ENCODE measurements around the gene NDUFV1.
"Not testable (repeated sequence)": the region's sequence is repeated elsewhere in the genome, so short reads cannot be mapped to it uniquely, and the experiment has no call there.

Gene NDUFV1

DNA sequence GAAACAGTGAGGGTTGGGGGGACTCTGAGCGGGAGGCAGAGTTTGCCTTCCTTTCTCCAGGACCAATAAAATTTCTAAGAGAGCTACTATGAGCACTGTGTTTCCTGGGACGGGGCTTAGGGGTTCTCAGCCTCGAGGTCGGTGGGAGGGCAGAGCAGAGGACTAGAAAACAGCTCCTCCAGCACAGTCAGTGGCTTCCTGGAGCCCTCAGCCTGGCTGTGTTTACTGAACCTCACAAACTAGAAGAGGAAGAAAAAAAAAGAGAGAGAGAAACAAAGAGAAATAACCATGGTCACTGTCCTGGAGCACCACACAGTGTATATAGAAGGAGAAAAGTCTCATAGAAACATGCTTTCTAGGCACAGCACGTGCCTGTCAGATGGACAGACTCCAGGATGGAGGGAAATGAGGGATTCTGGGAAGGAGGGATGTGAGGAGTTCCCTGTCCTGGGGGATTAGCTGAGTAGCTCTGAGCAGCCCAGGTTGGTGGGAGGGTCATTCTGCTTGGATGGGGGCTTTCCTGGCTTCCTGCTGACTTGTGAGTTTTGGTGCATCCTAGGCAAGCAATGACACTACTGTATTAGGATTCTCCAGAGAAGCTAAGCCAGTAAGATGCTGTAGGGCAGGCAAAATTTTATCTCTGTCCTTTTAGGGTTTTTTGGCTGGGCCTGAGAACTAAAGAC is 20.0 kb upstream of the NDUFV1 start:
- DNase-seq (ENCODE audit: low read depth in 3 of 3), result no peak

DNA sequence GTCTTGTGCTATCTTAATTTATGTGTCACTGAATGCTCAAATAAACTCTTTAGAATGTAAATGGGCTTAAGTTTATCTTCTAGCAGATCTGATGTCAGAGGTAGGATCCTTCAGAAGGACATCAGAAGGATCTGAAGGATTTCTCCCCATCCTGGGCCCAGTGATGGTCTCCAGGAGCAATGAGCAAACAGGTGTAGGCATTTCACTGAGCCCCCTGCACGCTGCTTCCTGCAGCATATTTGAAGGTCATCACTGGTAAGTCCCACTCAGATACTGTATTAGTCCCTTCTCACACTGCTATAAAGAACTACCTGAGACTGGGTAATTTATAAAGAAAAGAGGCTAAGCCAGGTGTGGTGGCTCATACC is 18.6 kb upstream of the NDUFV1 start:
- DNase-seq (ENCODE audit: low read depth in 3 of 3), result no peak

DNA sequence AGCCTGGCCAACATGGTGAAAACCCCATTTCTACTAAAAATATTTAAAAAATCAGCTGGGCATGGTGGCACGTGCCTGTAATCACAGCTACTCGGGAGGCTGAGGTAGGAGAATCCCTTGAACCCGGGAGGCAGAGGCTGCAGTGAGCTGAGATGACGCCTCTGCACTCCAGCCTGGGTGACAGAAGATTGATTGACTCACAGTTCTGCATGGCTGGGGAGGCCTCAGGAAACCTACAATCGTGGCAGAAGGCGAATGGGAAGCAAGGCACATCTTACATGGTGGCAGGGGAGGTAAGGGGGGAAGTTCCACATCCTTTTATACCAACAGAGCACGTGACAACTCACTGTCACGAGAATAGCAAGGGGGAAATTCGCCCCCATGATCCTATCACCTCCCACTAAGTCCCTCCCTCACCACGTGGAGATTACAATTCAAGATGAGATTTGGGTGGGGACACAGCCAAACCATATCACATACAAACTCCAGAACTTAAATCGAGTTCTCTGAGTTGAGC is 17.8 kb upstream of the NDUFV1 start:
- DNase-seq (ENCODE audit: low read depth in 3 of 3), result not testable (repeated sequence)

DNA sequence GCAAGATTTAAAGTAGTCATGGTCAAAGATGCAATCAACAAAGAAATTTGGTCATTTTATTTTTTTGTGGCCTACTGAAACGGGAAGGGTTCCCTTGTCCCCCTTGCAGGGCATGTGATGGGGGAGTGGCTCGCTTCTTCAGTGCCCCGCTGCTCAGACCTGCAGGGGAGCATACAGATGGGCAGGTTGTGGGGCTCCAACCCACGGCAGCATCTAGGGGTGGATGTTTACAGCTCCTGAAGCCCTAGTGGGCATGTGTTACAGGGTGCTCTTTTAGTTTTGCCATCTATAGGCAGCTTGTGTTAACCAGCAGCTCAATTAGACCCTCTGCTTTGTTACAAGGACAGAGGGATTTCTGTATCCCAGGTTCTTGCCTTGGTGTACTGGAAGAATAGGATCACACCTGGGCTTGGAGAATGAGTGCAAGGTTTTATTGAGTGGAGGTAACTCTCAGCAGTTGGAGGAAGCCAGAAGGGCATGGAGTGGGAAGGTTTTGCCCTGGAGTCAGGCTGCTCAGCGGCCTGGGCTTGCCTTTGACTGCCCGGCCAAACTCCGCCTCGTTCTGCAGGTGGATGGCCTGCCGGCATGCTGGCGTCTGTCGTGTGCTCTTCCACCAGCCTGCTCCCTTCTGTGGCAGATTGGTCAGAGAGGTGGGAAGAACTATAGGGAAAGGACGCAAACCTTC is 13.7 kb upstream of the NDUFV1 start:
- no peak for DNase-seq (ENCODE audit: low read depth in 3 of 3)

DNA sequence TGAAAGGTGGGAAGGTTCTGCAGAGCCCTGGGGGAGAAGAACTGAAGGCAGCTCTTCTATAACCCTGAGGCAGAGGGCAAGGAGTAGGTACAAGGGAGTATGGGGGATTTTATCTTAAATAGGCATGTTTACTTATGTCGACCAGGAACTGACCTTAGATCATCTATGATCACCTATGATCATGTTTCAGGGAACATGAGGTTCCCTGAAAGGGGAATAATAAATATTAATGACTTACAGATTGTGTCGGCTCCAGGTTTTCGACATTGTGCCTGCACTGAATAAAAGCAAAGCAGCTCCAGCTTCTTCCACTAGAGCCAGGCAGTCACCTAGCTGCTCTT is 13.2 kb upstream of the NDUFV1 start:
- no peak for DNase-seq (ENCODE audit: low read depth in 3 of 3)

DNA sequence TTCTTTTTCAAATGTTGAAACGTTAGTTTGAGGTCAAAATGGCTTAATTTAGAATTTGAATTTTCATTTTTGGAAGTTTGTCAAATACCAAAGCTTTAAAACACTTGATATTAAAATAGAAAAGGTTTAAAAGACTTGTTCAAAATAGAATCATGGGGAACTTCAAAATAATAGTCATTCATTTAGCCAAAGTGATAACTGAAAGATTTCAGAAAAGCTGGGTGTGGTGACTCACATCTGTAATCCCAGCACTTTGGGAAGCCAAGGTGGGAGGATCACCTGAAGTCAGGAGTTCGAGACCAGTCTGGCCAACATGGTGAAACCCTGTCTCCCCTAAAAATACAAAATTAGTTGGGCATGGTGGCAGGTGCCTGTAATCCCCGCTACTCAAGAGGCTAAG is 12.3 kb upstream of the NDUFV1 start:
- DNase-seq (ENCODE audit: low read depth in 3 of 3), result no peak

DNA sequence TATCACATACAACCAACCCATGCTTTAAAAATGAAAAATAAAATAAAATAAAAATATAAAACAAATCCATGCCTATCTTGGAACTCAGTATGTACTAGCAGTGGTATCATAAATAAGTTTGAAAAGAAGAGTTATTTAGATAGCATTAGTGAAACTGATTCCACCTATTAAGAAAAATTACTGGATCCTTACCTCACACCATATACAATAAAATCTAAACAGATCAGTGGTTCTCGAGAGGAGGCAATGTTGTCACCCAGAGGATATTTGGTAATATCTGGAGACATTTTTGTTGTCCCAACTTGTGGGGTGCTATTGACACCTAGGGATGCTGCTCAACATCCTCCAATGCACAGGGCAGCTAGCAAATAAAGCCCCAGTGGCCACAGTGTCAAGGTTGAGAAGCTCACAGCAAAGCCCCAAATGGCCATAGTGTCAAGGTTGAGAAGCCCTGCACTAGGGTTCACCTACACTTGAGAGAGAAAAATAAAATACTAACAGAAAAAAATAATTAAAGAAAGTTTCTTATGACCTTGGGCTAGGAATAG is 9.9 kb upstream of the NDUFV1 start:
- DNase-seq (ENCODE audit: low read depth in 3 of 3), result no peak

DNA sequence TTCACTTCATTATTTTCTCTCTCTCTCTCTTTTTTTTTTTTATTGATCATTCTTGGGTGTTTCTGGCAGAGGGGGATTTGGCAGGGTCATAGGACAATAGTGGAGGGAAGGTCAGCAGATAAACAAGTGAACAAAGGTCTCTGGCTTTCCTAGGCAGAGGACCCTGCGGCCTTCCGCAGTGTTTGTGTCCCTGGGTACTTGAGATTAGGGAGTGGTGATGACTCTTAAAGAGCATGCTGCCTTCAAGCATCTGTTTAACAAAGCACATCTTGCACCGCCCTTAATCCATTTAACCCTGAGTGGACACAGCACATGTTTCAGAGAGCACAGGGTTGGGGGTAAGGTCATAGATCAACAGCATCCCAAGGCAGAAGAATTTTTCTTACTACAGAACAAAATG is 9.3 kb upstream of the NDUFV1 start:
- not testable (repeated sequence) for DNase-seq (ENCODE audit: low read depth in 3 of 3)

DNA sequence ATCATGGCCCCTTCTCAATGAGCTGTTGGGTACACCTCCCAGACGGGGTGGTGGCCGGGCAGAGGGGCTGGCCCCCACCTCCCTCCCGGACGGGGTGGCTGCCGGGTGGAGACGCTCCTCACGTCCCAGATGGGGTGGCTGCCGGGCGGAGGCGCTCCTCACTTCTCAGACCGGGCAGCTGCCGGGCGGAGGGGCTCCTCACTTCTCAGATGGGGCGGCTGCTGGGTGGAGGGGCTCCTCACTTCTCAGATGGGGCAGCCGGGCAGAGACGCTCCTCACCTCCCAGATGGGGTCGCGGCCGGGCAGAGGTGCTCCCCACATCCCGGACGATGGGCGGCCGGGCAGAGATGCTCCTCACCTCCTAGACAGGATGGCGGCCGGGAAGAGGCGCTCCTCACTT is 8.8 kb upstream of the NDUFV1 start:
- not testable (repeated sequence) for DNase-seq (ENCODE audit: low read depth in 3 of 3)

DNA sequence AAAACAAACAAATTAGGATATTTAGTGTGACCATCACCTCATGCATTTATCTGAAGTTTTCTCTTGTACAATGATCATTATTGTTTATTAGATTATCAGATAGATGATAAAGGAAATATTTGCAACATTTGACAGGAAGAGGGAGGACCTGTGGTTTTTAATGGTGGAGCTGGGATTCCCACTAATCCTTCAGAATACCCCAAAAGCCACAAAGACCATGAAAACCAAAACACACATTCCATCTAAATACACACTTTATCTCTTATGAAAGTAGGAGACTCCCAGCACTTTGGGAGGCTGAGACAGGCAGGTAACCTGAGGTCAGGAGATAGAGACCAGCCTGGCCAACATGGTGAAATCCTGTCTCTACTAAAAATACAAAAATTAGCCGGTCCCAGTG is 7.6 kb upstream of the NDUFV1 start:
- no peak for DNase-seq (ENCODE audit: low read depth in 3 of 3)

DNA sequence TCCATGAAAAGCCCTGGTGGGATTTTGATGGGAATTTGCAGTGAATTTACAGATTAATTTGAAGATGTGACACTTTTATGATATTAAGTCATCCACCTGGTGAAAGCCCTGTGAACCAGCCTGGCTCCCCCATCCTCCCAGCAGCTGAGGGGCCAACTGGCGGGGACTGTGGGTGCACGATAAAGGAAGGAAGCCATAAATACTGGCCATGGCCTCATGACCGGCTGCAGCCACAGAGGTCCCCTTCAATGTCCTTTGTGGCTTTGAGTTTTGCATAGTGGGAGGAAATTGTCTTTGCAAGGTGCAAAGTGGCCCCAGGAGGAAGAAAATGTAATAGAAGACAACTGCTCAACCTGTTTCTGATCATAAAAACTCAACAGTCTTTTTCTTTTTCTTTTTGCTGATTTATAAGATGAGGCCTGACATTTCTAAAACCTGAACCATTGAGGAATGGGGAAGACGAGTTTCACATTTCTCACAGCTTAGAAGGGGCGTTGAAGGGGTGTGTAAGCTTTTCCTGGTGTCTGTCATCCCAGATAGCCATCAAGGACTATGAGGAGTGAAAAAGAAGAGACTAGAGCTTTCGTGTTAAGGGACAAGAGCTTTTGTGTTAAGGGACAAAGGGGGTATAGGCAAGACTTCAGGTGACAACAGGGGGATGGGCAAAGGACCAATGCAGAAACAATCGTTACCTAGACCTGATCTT is 6.3 kb upstream of the NDUFV1 start:
- no peak for DNase-seq (ENCODE audit: low read depth in 3 of 3)

DNA sequence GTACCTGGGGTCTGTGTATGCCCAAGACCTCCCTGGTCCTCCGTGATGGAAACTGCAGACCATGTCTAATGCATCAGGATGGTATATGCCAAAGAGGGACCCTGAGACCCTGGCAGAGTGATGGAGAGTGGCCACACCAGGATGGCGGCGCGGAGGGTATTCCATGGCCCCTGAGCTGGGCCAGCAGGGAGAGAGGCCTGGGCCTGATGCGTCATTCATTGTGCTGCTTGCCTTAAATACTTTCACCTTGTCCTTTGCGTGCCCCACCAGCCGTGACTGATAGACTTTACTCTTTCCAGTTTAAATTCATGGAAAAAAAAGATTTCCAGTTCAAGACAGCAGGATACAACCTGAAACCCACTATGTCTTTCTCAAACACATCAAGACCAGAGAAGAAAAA is 5.6 kb upstream of the NDUFV1 start:
- no peak for DNase-seq (ENCODE audit: low read depth in 3 of 3)

DNA sequence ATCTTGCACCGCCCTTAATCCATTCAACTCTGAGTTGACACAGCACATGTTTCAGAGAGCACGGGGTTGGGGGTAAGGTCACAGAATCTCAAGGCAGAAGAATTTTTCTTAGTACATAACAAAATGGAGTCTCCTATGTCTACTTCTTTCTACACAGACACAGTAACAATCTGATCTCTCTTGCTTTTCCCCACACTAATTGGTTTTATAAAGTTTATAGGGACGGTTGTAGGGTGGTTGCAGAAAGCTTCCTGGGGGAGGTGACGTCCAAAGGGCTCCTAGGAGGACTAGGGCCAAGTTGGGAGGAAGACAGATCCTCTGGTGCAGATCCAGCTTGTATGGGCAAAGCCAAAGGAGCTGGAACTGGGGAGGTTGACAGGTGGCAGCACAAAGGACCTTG is 2.6 kb upstream of the NDUFV1 start:
- DNase-seq (ENCODE audit: low read depth in 3 of 3), result not testable (repeated sequence)

DNA sequence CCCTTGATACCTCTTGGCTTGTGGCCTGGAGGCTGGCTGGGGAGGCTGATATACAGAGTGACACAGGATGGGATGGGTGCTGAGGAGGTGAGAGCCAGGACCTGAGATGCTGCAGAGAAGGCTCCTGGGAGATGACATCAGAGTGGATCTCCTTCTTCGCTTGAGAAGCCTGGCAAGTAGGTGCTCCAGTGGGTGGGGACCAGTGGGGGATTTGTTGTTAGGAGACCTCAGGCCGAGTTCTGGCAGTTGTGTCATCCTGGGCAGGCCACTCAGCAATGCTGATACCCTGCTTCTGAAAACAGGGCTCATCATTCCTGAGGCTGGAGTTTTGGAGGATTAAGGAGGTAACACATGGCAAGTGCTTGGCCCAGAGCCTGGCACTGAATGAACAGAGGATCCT is 1.9 kb upstream of the NDUFV1 start:
- DNase-seq (ENCODE audit: low read depth in 3 of 3), result no peak

DNA sequence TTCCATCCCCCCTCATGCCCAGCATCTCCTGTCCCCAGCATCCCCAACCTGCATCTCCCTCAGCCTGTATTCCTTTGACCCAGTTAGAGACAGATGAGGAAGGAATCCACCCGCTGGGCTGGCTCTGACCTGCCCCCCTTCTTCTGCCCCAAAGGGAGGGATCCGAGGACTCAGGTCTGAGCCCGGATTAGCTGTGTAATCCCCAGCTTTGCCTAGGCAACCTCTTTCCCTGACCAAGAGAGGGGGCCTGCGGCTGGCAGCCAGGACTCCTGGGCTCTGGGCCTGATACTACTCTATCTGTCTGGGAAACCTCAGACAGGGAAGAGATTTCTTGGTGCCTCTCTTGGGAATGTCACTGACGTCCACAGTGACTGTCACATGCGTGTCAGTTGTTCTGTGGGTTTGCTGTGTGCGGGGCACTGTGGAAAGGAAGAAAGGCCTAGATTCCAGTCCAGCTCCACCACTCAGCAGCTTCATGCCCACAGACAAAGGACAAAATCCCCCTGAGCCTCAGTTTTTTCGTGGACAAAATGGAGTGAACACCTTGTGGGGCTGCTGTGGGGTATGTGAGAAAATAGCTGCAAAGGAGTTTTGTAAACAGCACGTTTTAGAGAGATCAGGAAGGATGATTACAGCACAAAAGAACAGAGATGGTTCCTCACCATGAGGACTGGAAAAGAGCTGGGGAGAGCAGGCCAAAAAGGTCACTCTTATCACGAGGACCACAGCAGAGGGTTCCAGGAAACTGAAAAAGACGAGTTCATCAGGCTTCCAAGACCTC is 1.3 kb upstream of the NDUFV1 start:
- no peak for DNase-seq (ENCODE audit: low read depth in 3 of 3)

DNA sequence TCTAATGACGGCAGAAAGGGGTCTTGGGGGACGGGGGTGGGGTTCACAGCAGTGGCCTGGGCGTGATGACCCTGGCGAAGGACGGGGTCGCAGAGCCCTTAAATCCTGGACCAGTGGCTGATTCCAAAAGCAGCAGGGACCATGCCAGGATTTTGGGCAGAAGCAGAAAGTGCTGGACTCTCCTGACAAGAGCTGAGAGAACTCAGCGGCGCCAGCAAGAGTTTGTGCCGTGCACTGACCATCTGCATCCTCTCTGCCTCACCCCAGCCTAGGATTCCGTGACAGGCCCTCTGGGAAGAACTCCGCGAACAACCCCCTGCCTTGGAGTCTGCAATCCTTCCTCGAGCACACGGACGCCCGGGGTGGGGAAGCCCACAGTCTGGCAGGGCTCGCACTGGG is 644 bp upstream of the NDUFV1 start:
- DNase-seq (ENCODE audit: low read depth in 3 of 3), result no peak

DNA sequence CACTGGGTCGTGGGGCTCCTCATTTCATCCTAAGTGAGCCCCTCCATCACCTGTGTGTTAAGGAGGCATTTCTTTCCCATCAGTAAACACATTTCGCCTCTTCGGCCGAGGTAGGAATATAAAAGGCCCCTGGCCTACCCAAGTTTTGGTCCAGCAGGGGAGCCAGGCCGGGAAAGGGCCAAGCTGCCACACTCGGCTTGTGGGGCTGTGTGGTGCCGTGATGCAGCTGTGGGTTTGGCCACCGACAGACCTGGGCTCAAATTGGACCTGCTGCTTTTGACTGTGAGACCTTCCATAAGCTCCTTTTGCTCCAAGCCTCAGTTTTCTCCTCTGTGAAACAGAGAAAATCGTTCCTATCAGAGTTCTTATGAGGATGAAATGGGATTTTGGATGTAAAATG is 771 bp downstream of the NDUFV1 start:
- no peak for DNase-seq (ENCODE audit: low read depth in 3 of 3)

DNA sequence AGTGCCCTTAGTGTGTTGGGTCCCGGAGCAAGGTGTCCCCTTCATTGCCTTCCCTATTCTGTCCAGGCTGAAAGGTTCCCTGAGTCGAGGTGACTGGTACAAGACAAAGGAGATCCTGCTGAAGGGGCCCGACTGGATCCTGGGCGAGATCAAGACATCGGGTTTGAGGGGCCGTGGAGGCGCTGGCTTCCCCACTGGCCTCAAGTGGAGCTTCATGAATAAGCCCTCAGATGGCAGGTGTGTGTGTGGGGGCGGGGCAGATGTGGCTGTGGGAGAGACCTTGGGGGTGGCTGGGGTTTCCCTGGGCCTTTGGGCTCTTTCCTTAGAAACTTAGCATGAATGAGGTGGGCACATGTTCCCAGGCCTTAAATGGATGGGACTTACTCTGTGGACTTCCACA is 1.8 kb downstream of the NDUFV1 start:
- DNase-seq (ENCODE audit: low read depth in 3 of 3), result no peak

DNA sequence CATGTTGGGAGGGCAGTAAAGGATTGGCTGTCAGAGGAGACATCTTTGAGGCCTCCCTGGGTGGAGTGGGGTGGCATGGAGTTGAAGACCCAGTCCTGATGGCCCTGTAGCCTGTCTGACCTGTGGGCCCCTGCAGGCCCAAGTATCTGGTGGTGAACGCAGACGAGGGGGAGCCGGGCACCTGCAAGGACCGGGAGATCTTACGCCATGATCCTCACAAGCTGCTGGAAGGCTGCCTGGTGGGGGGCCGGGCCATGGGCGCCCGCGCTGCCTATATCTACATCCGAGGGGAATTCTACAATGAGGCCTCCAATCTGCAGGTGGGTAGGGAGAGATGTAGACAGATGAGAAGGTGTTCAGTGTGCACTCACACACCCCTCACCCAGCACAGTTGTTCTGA is 2.6 kb downstream of the NDUFV1 start:
- DNase-seq (ENCODE audit: low read depth in 3 of 3), result no peak

DNA sequence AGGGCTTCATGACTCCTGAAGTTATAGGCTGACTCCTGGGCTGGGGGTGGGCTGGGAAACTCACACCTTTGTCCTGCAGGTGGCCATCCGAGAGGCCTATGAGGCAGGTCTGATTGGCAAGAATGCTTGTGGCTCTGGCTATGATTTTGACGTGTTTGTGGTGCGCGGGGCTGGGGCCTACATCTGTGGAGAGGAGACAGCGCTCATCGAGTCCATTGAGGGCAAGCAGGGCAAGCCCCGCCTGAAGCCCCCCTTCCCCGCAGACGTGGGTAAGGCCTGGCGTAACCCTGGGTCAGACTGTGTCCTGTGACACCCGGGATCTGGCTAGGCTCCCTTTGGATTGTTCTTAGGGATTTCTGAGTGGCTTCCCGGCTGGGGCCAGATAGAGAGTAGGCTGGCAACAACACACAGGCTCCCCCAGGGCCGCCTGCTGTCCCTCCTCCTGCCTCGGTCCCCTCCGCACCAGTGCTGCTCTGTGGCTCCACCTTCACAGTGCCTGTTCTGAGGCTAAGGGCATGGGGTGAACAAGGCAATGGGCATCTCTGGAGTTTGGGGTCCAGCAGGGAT is 3.6 kb downstream of the NDUFV1 start:
- DNase-seq (ENCODE audit: low read depth in 3 of 3), result no peak

DNA sequence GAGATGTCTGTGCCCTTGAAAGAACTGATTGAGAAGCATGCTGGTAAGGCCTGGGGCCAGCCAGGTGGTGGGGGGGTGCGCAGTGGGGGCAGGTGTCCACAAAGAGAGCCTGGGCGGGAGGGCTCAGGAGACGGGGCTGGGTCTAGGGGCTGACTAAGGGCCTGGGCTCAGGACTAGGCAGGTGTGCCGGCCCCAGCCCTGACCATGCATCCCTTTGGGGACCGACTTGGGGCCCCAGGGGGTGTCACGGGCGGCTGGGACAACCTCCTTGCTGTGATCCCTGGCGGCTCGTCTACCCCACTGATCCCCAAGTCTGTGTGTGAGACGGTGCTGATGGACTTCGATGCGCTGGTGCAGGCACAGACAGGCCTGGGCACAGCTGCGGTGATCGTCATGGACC is 4.4 kb downstream of the NDUFV1 start:
- DNase-seq (ENCODE audit: low read depth in 3 of 3), result no peak
